ENCODE measurements around the gene MKLN1.
"Not testable (repeated sequence)": the region's sequence is repeated elsewhere in the genome, so short reads cannot be mapped to it uniquely, and the experiment has no call there.

GRCh38 chr7:131306041-131306440, 21.6 kb upstream of the MKLN1 start:
- TF ChIP-seq CTCF (IDR thresholded peaks at IDR 0.05; ENCODE audit: low read depth, low read length, missing input control); SP1 (IDR thresholded peaks at IDR 0.05): not testable (repeated sequence)
